Measurements from ENCODE around the gene TOX2. TPM values are rescaled to one million over a fixed set of nuclear protein-coding genes. Genes with fewer than 3 reads are reported as not detected.
A peak's percentile ranks its signal among the peaks of the same experiment; 100 is the strongest.

The TOX2 gene
- total RNA-seq, 1 experiment from 2014 or later = not detected

DNA sequence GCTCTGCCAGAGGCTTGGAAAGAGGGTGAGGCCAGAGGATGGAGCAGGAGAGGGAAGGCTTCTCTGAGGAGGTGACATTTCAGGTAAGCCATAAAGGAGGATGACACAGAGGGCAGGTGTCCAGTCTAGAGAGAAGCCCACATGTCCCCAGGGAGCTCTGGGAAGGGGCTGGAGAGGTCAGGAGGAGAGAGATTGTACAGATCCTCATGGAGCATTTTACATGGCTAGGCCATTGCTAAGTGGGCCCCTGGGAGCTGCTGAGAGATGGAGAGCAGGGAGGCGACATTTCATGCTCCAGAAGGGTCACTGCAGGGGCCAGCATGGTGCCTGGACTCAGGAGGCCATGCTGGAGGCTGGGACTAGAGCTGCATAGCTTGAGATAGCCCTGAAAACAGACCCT, 124.5 kb downstream of the TOX2 start:
- TF ChIP-seq, protein P1, sequence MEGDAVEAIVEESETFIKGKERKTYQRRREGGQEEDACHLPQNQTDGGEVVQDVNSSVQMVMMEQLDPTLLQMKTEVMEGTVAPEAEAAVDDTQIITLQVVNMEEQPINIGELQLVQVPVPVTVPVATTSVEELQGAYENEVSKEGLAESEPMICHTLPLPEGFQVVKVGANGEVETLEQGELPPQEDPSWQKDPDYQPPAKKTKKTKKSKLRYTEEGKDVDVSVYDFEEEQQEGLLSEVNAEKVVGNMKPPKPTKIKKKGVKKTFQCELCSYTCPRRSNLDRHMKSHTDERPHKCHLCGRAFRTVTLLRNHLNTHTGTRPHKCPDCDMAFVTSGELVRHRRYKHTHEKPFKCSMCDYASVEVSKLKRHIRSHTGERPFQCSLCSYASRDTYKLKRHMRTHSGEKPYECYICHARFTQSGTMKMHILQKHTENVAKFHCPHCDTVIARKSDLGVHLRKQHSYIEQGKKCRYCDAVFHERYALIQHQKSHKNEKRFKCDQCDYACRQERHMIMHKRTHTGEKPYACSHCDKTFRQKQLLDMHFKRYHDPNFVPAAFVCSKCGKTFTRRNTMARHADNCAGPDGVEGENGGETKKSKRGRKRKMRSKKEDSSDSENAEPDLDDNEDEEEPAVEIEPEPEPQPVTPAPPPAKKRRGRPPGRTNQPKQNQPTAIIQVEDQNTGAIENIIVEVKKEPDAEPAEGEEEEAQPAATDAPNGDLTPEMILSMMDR (IDR thresholded peaks at IDR 0.05; ENCODE audit: insufficient read depth in 1 of 2, low read depth in 1 of 2, low read length in 1 of 2, severe bottlenecking in 1 of 2, unreplicated experiment in 1 of 2) = no peak
- H3K4me1 Mint-ChIP-seq (ENCODE audit: low read depth, unreplicated experiment) = no peaks in the 10 kb centered on the region
- no peak overlapping the region for H3K4me3 Mint-ChIP-seq (ENCODE audit: unreplicated experiment)
- no peaks in the 10 kb centered on the region for H3K9me3 Mint-ChIP-seq (ENCODE audit: unreplicated experiment)
- ChIA-PET CTCF (interaction anchor here (1.0 kb wide), 1 partner anchor 41 kb away, joined by 3 read pairs; no protein-coding TSS in a partner anchor), POLR2A (no interaction called here)
- peak in 1 of 2 experiments; percentile 30 for DNase-seq
- H3K9me3 ChIP-seq = no peaks in the 10 kb centered on the region
- no peaks in the 10 kb centered on the region for H3K36me3 ChIP-seq (ENCODE audit: control insufficient read depth, insufficient read depth, low read length)
- no peak overlapping the region for H3K4me3 ChIP-seq (ENCODE audit: low read depth, low read length)
- H3K4me1 ChIP-seq = no peaks in the 10 kb centered on the region
- BruUV-seq (replicated peaks) = no TSS peak
- H3K36me3 Mint-ChIP-seq (ENCODE audit: insufficient read depth, unreplicated experiment) = no peaks in the 10 kb centered on the region
- intact Hi-C loops (cut with micrococcal nuclease; ENCODE audit: unreplicated experiment) = no loop called here
- H3K27me3 ChIP-seq (replicated peaks; ENCODE audit: control insufficient read depth, insufficient read depth, low read length) = peaks cover 5% of the 10 kb centered on the region
- peaks cover 59% of the 10 kb centered on the region for H3K27me3 Mint-ChIP-seq (ENCODE audit: insufficient read depth, unreplicated experiment)
- H3K27ac Mint-ChIP-seq (ENCODE audit: unreplicated experiment) = no peak overlapping the region

DNA sequence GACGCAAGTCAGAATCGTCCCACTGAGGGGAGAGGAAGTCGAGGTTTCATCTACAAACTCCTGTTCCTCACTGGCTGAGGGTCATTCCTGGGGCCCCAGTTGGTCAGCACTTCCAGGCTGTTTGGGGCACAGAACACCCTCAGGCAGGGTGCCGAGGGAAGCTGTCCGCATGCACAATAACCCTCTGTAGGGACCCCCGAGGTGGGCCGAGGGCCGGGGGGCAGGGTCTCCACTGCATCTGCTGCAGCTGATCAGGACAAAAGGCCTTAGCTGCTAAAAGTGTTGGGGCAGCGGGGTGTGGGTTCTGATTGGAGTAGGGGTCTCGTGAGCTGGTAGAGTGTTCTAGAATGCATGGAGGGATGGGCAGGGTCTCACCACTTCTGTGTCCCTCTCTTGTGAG, 125.1 kb downstream of the TOX2 start:
- Mint-ChIP-seq H3K27me3 (ENCODE audit: insufficient read depth, unreplicated experiment) (peaks cover 58% of the 10 kb centered on the region), H3K36me3 (ENCODE audit: insufficient read depth, unreplicated experiment) (no peaks in the 10 kb centered on the region), H3K9me3 (ENCODE audit: unreplicated experiment) (no peaks in the 10 kb centered on the region), H3K4me3 (ENCODE audit: unreplicated experiment) (no peak overlapping the region), H3K4me1 (ENCODE audit: low read depth, unreplicated experiment) (no peaks in the 10 kb centered on the region), H3K27ac (ENCODE audit: unreplicated experiment) (no peak overlapping the region)
- Histone ChIP-seq H3K27me3 (replicated peaks; ENCODE audit: control insufficient read depth, insufficient read depth, low read length) (peaks cover 5% of the 10 kb centered on the region), H3K4me3 (ENCODE audit: low read depth, low read length) (no peak overlapping the region), H3K9me3 (no peaks in the 10 kb centered on the region), H3K36me3 (ENCODE audit: control insufficient read depth, insufficient read depth, low read length) (no peaks in the 10 kb centered on the region), H3K4me1 (no peaks in the 10 kb centered on the region)
- ChIA-PET POLR2A (no interaction called here), CTCF (no interaction called here)
- peak in 1 of 2 experiments; percentile 33 for DNase-seq
- no TSS peak for BruUV-seq (replicated peaks)
- intact Hi-C loops (cut with micrococcal nuclease; ENCODE audit: unreplicated experiment) = no loop called here
- TF ChIP-seq, protein P1 (IDR thresholded peaks at IDR 0.05; ENCODE audit: insufficient read depth in 1 of 2, low read depth in 1 of 2, low read length in 1 of 2, severe bottlenecking in 1 of 2, unreplicated experiment in 1 of 2) = no peak

DNA sequence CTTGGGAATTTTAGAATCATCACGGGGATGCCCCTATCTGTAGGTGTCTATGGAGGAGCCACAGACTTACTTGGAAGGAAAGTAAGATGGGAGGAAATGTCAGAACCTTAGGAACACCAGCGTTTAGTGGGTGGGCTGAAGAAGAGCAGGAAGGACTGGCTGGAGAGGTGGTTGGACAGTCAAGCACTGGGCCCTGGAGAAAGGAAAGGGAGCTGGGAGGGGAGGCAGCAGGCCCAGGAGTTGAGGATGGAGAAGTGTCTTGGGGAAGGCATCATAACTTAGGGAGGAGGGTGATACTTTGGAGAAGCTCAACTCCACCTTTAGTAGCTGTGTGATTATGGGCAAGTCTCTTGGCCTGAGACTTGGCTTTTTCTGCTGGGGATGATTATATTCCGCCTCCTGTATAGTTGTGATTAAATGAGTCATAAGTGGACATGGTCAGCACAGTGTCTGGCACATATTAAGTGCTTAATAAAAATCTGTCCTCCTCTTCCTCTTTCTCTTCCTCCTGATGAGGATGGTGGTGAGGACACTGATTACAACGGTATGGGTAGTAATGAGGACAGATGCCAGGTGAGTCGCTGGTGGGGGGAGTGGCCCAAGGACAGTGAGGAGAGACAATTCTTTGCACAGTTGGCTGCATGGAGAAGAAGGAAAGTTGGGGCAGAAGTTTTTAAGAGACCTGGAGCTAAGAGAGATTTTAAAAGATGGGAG, 125.7 kb downstream of the TOX2 start:
- intact Hi-C loops (cut with micrococcal nuclease; ENCODE audit: unreplicated experiment) = no loop called here
- no peaks in the 10 kb centered on the region for H3K9me3 ChIP-seq
- no peaks in the 10 kb centered on the region for H3K4me1 ChIP-seq
- TF ChIP-seq, protein P1 (IDR thresholded peaks at IDR 0.05; ENCODE audit: insufficient read depth in 1 of 2, low read depth in 1 of 2, low read length in 1 of 2, severe bottlenecking in 1 of 2, unreplicated experiment in 1 of 2) = no peak
- CTCF ChIA-PET = no interaction called here
- peaks cover 5% of the 10 kb centered on the region for H3K27me3 ChIP-seq (replicated peaks; ENCODE audit: control insufficient read depth, insufficient read depth, low read length)
- no peaks in the 10 kb centered on the region for H3K36me3 ChIP-seq (ENCODE audit: control insufficient read depth, insufficient read depth, low read length)
- no peak overlapping the region for H3K4me3 ChIP-seq (ENCODE audit: low read depth, low read length)
- Mint-ChIP-seq H3K4me3 (ENCODE audit: unreplicated experiment) (no peak overlapping the region), H3K4me1 (ENCODE audit: low read depth, unreplicated experiment) (no peaks in the 10 kb centered on the region), H3K27me3 (ENCODE audit: insufficient read depth, unreplicated experiment) (peaks cover 52% of the 10 kb centered on the region), H3K36me3 (ENCODE audit: insufficient read depth, unreplicated experiment) (no peaks in the 10 kb centered on the region), H3K27ac (ENCODE audit: unreplicated experiment) (no peak overlapping the region), H3K9me3 (ENCODE audit: unreplicated experiment) (no peaks in the 10 kb centered on the region)
- POLR2A ChIA-PET = interaction anchor here (0.6 kb wide), 1 partner anchor 8 kb away, joined by 3 read pairs; no protein-coding TSS in a partner anchor
- BruUV-seq (replicated peaks) = no TSS peak
- DNase-seq = peak in 1 of 2 experiments; percentile 30

All from Caco-2 (cell line).